ENCODE results near the gene JAKMIP1.

Gene JAKMIP1

DNA sequence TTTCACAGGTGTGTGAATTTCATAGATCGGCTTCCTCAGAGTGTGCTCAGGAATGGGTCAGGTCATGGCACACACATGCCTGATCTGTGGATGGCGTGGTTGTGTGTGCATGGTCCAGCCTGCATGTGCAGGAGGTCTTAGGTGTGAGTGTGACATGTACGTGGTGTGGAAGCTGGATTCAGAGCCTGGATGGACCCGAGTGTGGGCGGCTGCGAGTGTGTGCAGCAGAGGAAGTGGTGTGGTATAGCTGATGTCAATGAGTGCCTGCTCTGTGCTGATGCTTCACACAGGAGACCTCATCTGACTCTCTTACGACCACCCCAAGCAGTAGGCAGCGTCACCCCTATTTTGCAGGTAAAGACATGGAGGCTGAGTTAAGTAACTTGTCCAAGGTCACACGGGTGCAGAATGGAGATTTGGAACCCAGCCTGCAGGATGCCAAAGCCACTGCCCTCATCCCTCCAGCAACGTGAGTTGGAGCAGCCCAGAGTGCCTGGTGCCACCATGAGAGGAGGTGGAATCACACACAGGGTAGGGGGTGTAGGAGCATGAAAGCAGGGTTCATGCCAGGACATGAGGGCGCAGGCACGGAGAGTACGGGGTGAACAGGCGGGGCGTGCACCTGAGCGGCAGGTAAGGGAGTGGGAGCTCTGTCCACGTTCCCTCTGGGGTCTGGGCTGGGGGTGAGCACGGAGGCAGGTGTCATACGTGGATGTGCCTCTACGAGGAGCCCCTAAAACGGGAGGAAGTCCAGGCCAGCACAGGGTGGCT lies 157.9 kb downstream of the JAKMIP1 start:
- DNase-seq (ENCODE audit: low spot score): no peak

- no peak for DNase-seq (ENCODE audit: low spot score)
Measured at GRCh38 chr4:6041800-6042199, 158.5 kb downstream of the JAKMIP1 start.

DNA sequence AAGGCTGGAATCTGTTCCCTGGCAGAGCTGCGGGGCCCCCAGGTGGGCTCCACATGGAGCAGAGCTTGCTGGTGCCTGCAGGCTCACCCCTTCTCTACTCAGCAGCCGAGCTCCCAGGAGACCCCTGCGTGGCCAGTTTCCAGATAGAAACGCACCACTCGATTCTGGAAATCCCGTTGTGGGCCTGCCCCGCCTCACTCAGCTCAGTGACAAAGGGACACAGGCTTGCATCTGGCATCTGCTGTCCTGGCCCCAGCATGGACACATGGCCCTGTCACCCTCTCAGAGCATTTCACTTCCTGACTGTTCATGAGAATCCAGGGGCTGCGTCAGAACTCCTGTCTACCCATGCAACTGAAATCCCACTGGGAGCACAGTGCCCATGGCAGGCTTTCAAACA lies 161.6 kb downstream of the JAKMIP1 start:
- DNase-seq (ENCODE audit: low spot score): no peak

GRCh38 chr4:6035786-6036185 lies 164.6 kb downstream of the JAKMIP1 start:
- no peak for DNase-seq (ENCODE audit: low spot score)

DNA sequence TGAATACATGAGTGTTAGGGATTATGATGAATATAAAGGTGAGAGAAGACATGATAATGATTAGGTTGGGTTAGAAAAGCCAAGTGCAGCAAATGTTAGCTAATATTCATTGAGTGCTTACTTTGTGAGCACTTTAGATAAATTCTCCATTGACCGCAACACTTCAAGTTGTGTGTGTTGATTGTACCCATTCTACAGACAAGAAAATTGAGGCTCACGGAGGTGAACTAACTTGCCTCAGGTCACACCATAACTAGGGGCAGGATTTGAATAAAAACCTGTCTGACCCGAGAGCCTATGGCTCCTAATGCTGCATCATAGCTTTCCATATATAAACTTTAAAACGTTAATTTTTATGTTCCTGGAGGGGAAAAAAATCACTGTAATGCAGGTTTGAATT lies 167.0 kb downstream of the JAKMIP1 start:
- no peak for DNase-seq (ENCODE audit: low spot score)

DNA sequence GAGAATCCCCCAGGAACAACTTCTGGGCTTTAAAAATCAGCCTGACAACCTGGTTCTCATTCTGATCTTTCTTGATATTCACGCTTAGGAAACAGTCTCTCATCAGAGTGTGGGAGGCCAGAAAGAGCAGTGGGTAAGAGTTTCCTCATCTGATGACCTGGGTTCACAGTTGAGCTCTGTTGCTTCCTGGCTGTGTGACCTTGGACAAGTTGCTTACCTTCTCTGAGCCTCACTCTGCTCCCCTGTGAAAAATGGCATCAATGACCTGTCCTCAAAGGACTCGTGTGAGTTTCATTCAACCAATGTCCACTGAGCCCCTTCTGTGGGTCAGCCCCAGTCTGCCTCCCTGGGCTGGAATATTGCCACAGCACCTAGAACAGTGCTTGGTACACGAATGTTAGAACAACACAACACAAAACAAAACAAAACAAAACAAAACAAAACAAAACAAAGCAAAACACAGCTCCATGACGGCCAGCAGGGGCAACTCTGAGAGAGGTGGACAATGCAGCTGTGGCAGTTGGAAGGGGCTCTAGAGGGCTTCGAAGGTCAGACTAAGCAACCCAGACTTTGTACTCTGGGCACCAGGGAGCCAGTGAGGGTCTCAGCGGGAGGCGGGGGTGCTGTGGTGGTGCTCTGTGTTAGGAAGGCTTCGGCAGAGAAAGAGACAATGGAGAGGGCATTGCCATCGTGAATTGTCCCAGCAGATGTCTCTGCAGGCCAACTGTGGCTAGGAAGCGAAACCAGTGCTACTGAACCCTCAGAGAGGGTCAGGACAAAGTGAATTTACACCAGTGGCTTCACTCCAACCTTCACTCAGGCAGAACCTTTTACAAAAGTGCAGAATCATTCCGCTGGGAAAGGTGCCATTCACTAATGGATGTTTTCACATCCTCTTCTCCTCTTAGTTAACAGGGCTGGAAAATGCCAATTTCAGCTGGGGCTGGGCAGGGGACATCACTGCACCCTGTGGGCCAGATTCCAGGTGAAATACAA lies 167.8 kb downstream of the JAKMIP1 start:
- DNase-seq (ENCODE audit: low spot score): no peak

DNA sequence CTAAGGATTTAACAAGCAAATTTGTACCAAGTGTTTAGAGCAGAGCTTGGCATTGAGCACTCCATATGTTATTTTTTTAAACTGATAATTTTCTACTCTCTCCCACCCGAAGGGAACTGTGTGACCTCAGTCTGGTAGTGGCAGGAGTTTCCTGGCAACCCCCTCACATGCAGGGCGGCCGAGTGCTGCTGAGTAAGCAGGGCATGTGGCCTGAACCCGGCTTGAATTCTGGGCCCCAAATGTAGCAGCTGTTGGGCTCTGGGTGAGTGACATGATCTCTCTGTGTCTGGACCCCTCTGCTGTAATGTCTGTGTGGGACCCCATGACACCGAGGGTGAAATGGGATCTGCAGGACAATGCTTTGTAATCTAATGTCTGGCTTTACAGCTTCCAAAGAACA lies 168.5 kb downstream of the JAKMIP1 start:
- no peak for DNase-seq (ENCODE audit: low spot score)

DNA sequence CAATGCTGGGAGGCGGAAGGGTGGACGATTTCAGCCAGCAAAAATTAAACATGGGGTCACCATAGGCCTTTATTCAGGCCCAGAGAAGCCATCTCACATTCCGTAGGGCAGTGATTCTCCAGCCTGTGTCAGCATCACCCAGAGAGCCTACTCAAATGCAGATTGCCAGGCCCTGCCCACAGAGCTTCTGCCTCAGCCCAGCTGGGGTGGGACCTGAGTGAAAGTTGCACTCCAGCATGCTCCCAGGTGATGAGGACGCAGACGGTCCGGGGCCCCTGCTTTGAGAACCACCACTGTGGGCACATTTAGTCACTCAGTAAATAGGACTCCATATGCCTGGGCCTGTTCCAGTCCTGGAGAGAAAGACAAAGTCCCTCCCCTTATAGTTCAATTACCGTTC lies 169.7 kb downstream of the JAKMIP1 start:
- no peak for DNase-seq (ENCODE audit: low spot score)

DNA sequence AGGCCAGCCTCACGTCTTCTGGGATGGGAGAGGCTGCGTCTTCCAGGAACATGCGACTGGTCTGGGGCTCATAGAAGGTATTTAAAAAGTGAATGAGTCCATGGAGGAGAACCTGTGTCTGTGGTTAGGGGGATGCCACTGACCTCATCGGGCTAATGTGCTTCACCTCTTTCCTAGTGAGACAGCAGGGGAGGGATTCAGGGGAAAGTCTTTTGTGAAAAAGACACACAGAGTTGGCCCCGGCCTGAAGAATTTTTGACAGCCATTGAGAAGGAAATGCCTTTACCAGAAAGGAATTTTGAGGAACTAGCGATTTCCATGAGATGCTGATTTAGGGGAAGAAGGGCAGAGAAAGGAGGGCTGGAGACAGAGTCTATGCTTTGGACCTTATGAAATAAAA lies 171.1 kb downstream of the JAKMIP1 start:
- DNase-seq (ENCODE audit: low spot score): no peak

DNA sequence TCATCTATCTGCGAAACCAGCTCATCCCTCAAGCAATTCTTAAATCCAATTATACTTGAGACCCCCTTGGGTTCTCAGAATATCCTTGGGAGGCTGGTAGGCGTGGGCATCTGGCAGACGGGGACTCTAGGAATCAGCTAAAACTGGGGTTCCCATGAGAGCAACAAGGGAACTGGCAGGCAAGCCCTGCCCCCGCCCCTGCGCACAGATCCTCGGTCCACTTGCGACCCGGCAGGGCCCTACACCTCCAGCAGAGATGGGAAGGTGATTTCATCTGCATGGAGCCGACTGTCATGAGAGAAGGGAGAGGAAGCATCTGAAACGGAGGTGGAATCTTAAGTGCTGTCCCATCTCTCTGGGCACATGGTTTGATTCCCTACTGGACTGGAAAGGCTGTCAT lies 172.2 kb downstream of the JAKMIP1 start:
- DNase-seq (ENCODE audit: low spot score): no peak

GRCh38 chr4:6027392-6027791 lies 173.0 kb downstream of the JAKMIP1 start:
- no peak for DNase-seq (ENCODE audit: low spot score)

- no peak for DNase-seq (ENCODE audit: low spot score)
Measured at GRCh38 chr4:6024313-6024960, 175.9 kb downstream of the JAKMIP1 start.

DNA sequence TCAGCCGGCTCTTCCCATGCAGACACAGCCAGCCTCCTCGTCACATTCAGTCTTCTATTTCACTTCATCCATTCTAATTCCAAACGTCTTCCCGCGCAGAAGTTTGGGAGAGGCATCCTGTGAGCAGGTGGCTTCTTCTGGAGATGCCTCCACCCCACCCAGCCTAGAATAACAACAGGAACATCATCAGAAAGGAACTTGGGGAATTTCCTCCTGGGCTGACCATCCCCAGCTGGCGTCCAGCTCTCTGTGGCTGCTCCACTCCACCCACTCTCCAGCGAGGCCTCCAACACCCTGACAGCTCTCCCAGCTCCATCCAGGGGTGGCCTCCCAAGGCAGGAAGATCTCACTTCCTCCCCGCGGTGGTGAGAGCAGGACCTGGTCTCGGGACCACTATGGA lies 176.6 kb downstream of the JAKMIP1 start:
- DNase-seq (ENCODE audit: low spot score): no peak

GRCh38 chr4:6022607-6023288 lies 177.6 kb downstream of the JAKMIP1 start:
- DNase-seq (ENCODE audit: low spot score): no peak

GRCh38 chr4:6021831-6022606 lies 178.3 kb downstream of the JAKMIP1 start:
- DNase-seq (ENCODE audit: low spot score): no peak

DNA sequence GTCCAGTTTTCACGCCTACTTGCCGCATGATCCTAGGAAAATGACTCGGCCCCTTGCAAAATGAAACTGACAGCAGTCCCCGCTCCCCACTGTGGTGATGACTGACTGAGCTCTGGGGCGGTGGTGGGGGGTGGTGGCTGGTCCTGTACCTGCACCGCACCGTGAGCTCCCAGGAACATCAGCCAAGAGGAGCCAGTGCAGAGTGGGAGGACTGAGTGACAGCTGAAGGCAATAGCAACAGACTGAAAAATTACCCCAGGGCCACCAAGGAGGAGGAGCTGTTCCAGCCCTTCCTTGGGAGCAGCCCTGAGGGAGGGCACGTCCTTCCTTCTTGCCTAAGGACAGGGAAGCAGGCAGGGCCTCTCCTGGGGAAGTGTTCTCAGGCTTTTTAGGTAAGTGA lies 179.7 kb downstream of the JAKMIP1 start:
- no peak for DNase-seq (ENCODE audit: low spot score)

DNA sequence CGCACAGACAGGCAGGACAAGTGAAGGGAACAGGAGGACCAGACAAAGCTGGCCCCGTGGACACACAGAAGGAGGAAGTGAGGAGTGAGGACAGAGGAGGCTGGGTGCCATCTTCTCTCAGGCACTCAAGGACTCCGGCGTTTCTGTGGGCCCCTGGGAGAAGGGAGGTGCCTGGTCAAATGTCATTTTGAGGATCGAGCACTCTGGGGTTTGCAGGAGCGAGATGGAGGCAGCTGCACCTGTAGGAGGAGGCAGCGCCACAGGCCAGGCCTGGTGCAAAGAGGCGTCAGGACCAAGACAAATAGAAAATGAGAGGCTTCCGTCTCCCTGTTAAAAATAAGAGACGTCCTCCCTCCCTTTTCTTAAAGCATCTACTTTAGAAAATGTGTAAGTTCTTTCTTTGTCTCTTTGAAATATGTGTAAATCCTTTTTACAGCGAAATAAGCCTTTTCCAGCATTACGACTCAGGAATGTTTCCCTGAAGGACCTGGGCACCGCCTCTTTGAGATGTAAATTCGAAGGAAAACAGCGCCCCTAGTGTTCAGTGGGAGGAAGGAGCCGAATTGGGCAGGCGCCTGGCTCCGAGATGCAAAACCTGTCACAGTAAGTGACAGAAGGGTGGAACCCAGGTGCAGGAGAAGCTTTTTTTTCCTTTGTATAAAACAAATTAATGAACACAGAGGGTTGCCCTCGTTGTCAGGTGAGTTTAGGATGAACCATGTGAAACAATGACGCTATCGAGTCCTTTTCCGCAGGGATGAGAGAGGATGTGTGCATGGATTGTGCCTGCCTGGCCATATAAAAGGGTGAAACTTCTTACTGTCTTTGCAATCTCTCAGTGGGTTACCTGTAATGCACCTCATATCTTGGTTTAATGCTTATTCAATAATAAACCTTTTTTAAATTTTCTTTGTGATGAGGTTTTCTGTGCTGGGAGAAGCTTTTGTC lies 180.8 kb downstream of the JAKMIP1 start:
- DNase-seq (ENCODE audit: low spot score): peak; percentile 45

- DNase-seq (ENCODE audit: low spot score): no peak
Measured at GRCh38 chr4:6018331-6018730, 182.0 kb downstream of the JAKMIP1 start, which contains the start of gene C4orf50. TSS of gene C4orf50 (minus strand) at chr4:6018431.

DNA sequence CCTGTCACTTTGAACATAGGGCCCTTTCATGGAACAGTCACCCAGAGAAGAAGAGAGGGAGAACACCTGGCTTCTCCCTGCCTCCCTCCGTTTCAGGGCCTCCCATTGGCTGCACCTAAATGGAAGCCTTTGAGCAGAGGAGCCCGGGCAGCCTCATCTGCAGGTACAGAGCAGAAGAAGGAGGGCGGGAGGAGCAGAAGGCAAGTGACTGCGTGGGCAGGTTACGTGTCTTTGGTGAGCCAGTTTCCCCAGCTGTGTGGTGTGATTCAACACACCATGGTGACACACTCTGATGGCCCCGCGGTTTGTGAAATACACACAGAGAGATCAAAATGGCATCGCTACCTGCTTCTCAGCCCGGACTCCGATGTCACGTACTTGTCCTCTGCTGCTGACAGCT lies 182.5 kb downstream of the JAKMIP1 start:
- no peak for DNase-seq (ENCODE audit: low spot score)

- no peak for DNase-seq (ENCODE audit: low spot score)
Measured at GRCh38 chr4:6017030-6017429, 183.3 kb downstream of the JAKMIP1 start.
